ENCODE measurements around the gene ZNF492.

ZNF492 gene

DNA sequence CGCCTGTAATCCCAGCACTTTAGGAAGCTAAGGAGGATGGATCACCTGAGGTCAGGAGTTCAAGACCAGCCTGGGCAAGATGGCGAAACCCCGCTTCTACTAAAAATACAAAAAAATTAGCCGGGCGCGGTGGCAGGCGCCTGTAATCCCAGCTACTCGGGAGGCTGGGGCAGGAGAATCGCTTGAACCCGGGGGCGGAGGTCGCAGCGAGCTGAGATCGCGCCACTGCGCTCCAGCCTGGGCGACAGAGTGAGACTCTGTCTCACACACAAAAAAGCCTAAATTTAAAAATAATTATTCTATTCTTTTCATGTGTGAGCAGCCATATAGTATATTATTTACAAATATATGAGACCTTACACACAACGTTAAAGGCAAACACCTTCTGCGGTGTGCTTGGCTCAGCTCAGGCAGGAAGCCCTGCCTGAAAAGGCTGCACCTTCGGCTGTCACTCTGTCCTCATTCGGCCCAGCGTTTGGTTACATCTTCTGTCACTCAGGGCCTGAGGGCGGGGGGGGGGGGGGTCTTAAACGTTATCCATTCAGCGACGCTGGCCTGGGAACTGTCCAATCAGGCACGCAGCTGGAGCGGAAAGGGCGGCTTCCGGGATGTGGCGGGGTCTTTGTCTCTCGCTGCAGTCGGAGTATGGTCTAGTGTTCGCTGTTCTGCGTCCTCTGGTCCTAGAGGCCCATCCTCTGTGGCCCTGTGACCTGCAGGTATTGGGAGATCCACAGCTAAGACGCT lies at the start of gene ZNF492:
ZNF492 (plus strand) TSS at position 619 of the 744 bp plus-strand sequence. CDS start 19,076 bp downstream, outside the sequence.
- DNase-seq (ENCODE audit: low read depth in 3 of 3) = peak; percentile 54 to 72 (median 58)

GRCh38 chr19:22595422-22595821 lies 38.7 kb upstream of the ZNF492 start:
- DNase-seq (ENCODE audit: low read depth in 3 of 3) = no peak

- DNase-seq (ENCODE audit: low read depth in 3 of 3) = no peak
Measured at GRCh38 chr19:22595918-22596341, 38.2 kb upstream of the ZNF492 start.

DNA sequence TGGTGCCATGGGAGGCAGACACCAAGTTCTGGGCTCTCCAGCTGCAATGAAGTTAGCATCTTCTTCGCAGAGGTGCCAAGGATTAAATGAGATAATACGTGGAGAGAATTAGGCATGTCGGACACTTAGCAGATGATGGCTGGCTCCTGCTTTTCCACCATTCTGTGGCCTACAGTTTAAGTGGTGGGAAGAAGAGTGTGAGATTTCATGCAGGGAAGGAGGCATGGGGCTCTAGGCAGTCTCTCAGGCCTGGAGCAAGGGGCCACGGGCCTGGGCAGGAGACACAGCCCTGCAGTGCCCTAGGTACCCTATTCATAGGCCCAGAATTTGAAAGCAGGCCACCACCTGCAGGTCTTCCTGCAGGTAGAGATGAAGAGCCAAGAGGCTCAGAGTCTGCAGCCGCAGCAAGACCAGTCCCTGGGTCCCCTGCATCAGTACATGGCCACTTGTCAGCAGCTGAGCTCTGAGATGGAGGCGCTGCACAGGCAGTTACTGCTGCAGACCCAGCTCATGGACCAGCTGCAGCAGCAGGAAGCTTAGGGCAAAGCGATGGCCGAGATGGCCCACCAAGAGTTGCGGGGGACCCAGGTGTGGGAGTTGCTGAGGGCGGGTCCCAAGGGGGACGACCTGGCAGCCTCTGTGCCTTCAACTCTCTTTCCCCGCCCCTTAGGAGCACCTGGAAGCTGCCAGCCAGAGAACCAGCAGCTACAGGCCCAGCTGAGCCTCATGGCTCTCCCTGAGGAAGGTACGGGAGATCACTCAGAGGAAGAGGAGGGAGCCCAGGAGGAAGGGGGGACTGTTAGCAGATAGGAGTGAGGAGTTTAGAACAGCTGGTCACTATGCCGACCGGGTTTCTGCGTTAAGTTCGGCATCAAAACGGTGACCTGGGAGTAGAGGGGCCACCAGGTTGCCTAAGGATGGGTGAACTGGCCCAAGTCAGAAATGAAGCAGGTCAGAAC lies 33.2 kb upstream of the ZNF492 start:
- no peak for DNase-seq (ENCODE audit: low read depth in 3 of 3)

DNA sequence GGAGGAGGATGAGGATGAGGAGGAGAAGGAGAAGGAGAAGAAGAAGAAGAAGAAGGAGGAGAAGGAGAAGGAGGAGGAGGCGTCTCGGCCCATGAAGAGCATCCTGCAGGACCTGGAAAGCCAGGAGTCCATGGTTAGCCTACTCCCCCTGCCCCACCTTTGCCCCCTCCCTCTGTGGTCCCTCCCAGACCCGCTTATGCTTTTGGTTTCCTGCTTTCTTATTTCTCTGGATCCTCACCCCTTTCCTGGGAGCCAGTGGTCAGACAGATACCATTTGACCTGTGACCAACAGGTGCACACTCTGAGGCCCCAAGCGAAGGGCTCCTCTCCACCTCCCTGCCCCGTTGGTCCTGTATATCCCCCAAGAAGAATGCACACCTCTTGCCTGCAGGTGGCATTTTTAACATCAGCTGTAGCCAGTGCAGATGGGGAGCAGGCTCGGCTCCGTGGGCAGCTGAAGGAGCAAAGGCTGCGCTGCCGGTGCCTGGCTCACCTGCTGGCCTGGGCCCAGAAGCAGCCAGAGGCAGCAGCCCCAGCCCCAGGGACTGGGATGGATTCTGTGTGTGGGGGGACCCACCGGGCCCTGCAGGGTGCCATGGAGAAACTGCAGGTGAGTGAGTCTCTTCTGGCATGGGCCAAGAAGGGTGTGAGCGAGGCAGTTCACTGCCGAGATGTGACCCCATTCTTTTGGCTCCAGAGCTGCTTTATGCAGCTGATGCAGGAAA lies 32.1 kb upstream of the ZNF492 start:
- no peak for DNase-seq (ENCODE audit: low read depth in 3 of 3)

- DNase-seq (ENCODE audit: low read depth in 3 of 3) = no peak
Measured at GRCh38 chr19:22602631-22603272, 31.4 kb upstream of the ZNF492 start.

- no peak for DNase-seq (ENCODE audit: low read depth in 3 of 3)
Measured at GRCh38 chr19:22603518-22604440, 30.3 kb upstream of the ZNF492 start.

DNA sequence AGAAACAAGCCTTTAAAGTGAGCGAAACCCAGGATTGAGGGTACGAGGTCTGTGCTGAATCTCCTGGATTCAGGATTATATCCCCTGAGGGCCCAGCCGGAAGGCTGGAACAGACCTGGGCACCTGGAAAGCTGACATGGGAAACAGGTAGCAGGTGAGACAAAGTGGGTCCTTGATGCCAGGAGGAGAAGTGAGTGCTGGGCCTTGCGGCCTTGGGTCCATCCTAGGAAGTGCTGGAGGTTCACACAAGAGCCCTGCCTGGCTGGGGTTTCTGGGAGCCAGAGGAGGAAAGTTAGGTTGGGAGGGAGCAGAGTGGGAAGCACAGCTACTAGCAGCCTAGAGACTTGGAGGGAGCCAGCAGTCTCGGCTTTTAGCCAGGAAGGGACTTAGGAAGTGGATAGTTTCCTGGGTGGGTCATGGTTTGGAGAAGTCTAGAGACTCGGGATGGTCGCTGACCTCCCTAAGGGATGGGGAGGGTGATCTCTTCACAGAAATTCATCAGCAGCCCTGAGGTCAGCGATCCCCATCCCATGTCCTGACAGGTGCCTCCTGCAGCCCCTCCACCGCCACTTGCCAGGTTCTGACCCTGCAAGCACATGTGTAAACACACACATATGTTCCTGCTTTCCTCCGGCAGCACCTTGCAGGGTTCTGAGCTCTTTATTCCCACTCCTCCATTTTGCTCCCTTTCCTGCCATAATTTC lies 29.4 kb upstream of the ZNF492 start:
- no peak for DNase-seq (ENCODE audit: low read depth in 3 of 3)

DNA sequence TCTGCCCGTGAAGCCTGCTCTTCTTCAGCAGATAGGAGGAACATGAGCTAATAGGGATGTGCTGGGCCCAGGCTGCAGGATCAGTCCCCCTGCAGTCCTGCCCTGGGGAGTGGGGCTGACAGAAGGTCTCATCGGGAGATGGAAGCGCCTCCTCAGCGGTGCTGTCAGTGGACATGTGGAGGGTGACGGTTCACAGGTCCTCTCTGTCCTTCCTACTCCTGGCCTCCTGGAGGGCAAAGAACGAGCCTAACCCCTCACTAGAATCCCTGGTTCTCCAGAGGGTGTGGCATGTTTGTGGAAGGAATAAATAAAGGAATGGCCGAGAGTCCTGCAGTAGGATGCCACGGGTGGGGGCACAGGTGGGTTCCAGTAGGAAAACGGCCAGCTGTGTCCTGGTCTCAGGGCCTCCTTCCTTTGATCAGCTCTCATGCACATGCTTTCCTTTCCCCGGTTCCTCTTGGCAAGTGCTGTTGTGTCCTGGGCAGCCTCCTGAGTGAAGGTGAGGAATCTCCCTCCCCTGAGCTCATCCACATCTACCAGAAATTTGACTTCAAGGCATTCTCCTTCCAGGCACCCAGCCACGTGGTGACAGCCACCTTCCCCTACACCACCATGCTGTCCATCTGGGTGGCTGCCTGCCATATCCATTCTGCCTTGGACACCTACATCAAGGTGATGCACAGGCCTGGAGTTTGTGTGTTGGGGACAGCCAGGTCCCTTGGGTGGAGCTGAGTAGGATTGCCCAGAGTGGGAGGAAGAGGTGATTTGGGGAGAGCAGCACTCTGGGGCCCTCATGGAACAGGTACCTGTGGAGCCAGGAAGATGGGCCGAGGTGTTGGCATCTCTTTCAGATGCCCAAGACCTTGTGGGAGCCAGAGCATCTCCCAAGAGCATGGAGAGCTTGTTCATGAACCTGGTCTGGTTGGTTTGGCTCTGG lies 28.6 kb upstream of the ZNF492 start:
- no peak for DNase-seq (ENCODE audit: low read depth in 3 of 3)

- no peak for DNase-seq (ENCODE audit: low read depth in 3 of 3)
Measured at GRCh38 chr19:22606212-22606553, 27.9 kb upstream of the ZNF492 start.

GRCh38 chr19:22606954-22607652 lies 27.0 kb upstream of the ZNF492 start:
- no peak for DNase-seq (ENCODE audit: low read depth in 3 of 3)

GRCh38 chr19:22607653-22608430 lies 26.3 kb upstream of the ZNF492 start:
- no peak for DNase-seq (ENCODE audit: low read depth in 3 of 3)

- no peak for DNase-seq (ENCODE audit: low read depth in 3 of 3)
Measured at GRCh38 chr19:22608441-22608840, 25.7 kb upstream of the ZNF492 start.

GRCh38 chr19:22609630-22610029 lies 24.5 kb upstream of the ZNF492 start:
- no peak for DNase-seq (ENCODE audit: low read depth in 3 of 3)

DNA sequence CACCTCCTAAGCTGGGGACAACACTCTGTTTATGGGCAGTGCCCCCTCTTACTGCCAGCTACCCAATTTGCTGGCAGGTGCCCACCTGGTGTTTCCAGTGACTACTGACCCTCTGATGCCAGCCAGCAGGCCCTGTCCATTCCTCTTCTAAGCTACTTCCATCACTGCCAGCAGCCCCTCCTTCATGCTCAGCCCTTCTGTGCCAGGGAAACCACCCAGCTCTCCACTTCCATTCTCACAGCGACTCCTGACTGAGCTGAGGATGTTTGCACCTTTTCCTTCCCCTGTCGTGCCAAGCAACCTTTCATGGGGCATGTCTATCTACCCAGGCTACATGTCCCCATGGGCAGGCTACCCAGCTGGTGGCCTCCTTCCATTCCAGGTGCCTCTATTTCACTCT lies 24.0 kb upstream of the ZNF492 start:
- DNase-seq (ENCODE audit: low read depth in 3 of 3) = no peak

- no peak for DNase-seq (ENCODE audit: low read depth in 3 of 3)
Measured at GRCh38 chr19:22612316-22612715, 21.8 kb upstream of the ZNF492 start.

- DNase-seq (ENCODE audit: low read depth in 3 of 3) = no peak
Measured at GRCh38 chr19:22616659-22617058, 17.5 kb upstream of the ZNF492 start.
